Measurements from ENCODE around the gene FOLR3. TPM values are rescaled to one million over a fixed set of nuclear protein-coding genes. Genes with fewer than 3 reads are reported as not detected.

The FOLR3 gene
- polyA plus RNA-seq, 1 donor (not counting 4 experiments of a cell fraction or from before 2014, with no cell fraction given), result 21.0 TPM

GRCh38 chr11:72127923-72128322 lies 7.6 kb upstream of the FOLR3 start:
- TF ChIP-seq EZH2 (IDR thresholded peaks at IDR 0.05; ENCODE audit: low read length) (no peak), CTCF (optimal IDR thresholded peaks at IDR 0.05 in 1 of 3, IDR thresholded peaks at IDR 0.05 in 1 of 3, conservative IDR thresholded peaks at IDR 0.05 in 1 of 3; ENCODE audit: extremely low read depth in 1 of 3, insufficient read depth in 2 of 3, low read length in 3 of 3) (no peak)
- Histone ChIP-seq H3K9me3 (ENCODE audit: control insufficient read depth, low read depth, low read length) (no peaks in the 10 kb centered on the region), H3K27ac (ENCODE audit: control insufficient read depth, insufficient read depth, low read length) (no peak overlapping the region), H3K36me3 (ENCODE audit: control insufficient read depth in 2 of 2, extremely low read depth in 1 of 2, insufficient read depth in 2 of 2, low read length in 2 of 2) (peaks cover 0 to 4% of the 10 kb centered on the region in 2 experiments), H3K27me3 (ENCODE audit: control insufficient read depth, extremely low read depth, insufficient read depth, low read length) (no peaks in the 10 kb centered on the region), H3K4me3 (ENCODE audit: control insufficient read depth in 2 of 3, extremely low read depth in 1 of 3, insufficient read depth in 2 of 3, low read depth in 1 of 3, low read length in 3 of 3) (no peak overlapping the region), H3K4me2 (ENCODE audit: control insufficient read depth, extremely low read depth, insufficient read depth, low read depth, low read length) (no peak overlapping the region), H4K20me1 (ENCODE audit: control insufficient read depth, extremely low read depth, insufficient read depth, low read length) (no peaks in the 10 kb centered on the region), H3K4me1 (ENCODE audit: control insufficient read depth, extremely low read depth, insufficient read depth, low read length) (peaks cover 6% of the 10 kb centered on the region), H3K9me1 (ENCODE audit: control insufficient read depth, extremely low read depth, insufficient read depth, low read length) (no peaks in the 10 kb centered on the region), H3K9ac (ENCODE audit: control insufficient read depth, extremely low read depth, insufficient read depth, low read length) (no peak overlapping the region), H2AFZ (ENCODE audit: control insufficient read depth, low read length) (no peak overlapping the region), H3K79me2 (ENCODE audit: control insufficient read depth, insufficient read depth, low read length) (no peaks in the 10 kb centered on the region)
- no peak for FAIRE-seq
- dilution Hi-C loops (cut with MboI; ENCODE audit: extremely low pct_ligation_motif_present, low sequenced_read_pairs), result no loop called here
- DNase-seq (ENCODE audit: low read depth, low spot score), result no peak

- no peak overlapping the region for H2AFZ ChIP-seq (ENCODE audit: control insufficient read depth, low read length)
- DNase-seq (ENCODE audit: low read depth, low spot score) (no peak), FAIRE-seq (no peak)
- no peak overlapping the region for H3K4me2 ChIP-seq (ENCODE audit: control insufficient read depth, extremely low read depth, insufficient read depth, low read depth, low read length)
- H3K9me1 ChIP-seq (ENCODE audit: control insufficient read depth, extremely low read depth, insufficient read depth, low read length), result no peaks in the 10 kb centered on the region
- H4K20me1 ChIP-seq (ENCODE audit: control insufficient read depth, extremely low read depth, insufficient read depth, low read length), result no peaks in the 10 kb centered on the region
- no peak overlapping the region for H3K4me3 ChIP-seq (ENCODE audit: control insufficient read depth in 2 of 3, extremely low read depth in 1 of 3, insufficient read depth in 2 of 3, low read depth in 1 of 3, low read length in 3 of 3)
- H3K79me2 ChIP-seq (ENCODE audit: control insufficient read depth, insufficient read depth, low read length), result no peaks in the 10 kb centered on the region
- TF ChIP-seq EZH2 (IDR thresholded peaks at IDR 0.05; ENCODE audit: low read length) (no peak), CTCF (optimal IDR thresholded peaks at IDR 0.05 in 1 of 3, IDR thresholded peaks at IDR 0.05 in 1 of 3, conservative IDR thresholded peaks at IDR 0.05 in 1 of 3; ENCODE audit: extremely low read depth in 1 of 3, insufficient read depth in 2 of 3, low read length in 3 of 3) (no peak)
- no peaks in the 10 kb centered on the region for H3K4me1 ChIP-seq (ENCODE audit: control insufficient read depth, extremely low read depth, insufficient read depth, low read length)
- H3K36me3 ChIP-seq (ENCODE audit: control insufficient read depth in 2 of 2, extremely low read depth in 1 of 2, insufficient read depth in 2 of 2, low read length in 2 of 2), result peaks cover 0 to 2% of the 10 kb centered on the region in 2 experiments
- H3K27me3 ChIP-seq (ENCODE audit: control insufficient read depth, extremely low read depth, insufficient read depth, low read length), result no peaks in the 10 kb centered on the region
- no peak overlapping the region for H3K9ac ChIP-seq (ENCODE audit: control insufficient read depth, extremely low read depth, insufficient read depth, low read length)
- H3K27ac ChIP-seq (ENCODE audit: control insufficient read depth, insufficient read depth, low read length), result no peak overlapping the region
- no peaks in the 10 kb centered on the region for H3K9me3 ChIP-seq (ENCODE audit: control insufficient read depth, low read depth, low read length)
- dilution Hi-C loops (cut with MboI; ENCODE audit: extremely low pct_ligation_motif_present, low sequenced_read_pairs), result no loop called here
Observed at GRCh38 chr11:72129381-72129780, 6.1 kb upstream of the FOLR3 start.

Data from keratinocyte (primary cell).